NCI-H2029 treated with DMSO at 0.1 percent for 48 hours (cell line): ENCODE data around the gene ALPG.
"Not testable (repeated sequence)": the region's sequence is repeated elsewhere in the genome, so short reads cannot be mapped to it uniquely, and the experiment has no call there.

Source experiments
- DNase-seq: peaks from one replicate; lab custom pipeline; 2025; lab: John Stamatoyannopoulos, UW

The ALPG gene

GRCh38 chr2:232377319-232377718 lies 29.3 kb upstream of the ALPG start:
- no peak for DNase-seq

- no peak for DNase-seq
Observed at GRCh38 chr2:232377841-232378734, 28.6 kb upstream of the ALPG start.

- not testable (repeated sequence) for DNase-seq
Observed at GRCh38 chr2:232378735-232379151, 27.9 kb upstream of the ALPG start, which contains the start of gene ALPP. ALPP (plus strand) TSS chr2:232378751; CDS start chr2:232378803, 52 bp downstream.

- not testable (repeated sequence) for DNase-seq
Observed at GRCh38 chr2:232379610-232380590, 26.7 kb upstream of the ALPG start.

DNA sequence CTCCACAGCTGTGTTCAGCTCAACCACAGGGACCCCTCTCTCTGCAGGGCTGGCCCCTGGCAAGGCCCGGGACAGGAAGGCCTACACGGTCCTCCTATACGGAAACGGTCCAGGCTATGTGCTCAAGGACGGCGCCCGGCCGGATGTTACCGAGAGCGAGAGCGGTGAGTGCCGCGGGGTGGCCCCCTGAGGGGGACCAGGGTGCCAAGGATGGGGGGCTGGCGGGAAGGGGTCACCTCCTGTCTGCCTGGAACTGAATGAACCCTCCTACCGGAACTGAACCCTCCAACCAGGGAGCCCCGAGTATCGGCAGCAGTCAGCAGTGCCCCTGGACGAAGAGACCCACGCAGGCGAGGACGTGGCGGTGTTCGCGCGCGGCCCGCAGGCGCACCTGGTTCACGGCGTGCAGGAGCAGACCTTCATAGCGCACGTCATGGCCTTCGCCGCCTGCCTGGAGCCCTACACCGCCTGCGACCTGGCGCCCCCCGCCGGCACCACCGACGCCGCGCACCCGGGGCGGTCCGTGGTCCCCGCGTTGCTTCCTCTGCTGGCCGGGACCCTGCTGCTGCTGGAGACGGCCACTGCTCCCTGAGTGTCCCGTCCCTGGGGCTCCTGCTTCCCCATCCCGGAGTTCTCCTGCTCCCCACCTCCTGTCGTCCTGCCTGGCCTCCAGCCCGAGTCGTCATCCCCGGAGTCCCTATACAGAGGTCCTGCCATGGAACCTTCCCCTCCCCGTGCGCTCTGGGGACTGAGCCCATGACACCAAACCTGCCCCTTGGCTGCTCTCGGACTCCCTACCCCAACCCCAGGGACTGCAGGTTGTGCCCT lies 25.2 kb upstream of the ALPG start:
- not testable (repeated sequence) for DNase-seq

- no peak for DNase-seq
Observed at GRCh38 chr2:232382331-232383225, 24.1 kb upstream of the ALPG start.

DNA sequence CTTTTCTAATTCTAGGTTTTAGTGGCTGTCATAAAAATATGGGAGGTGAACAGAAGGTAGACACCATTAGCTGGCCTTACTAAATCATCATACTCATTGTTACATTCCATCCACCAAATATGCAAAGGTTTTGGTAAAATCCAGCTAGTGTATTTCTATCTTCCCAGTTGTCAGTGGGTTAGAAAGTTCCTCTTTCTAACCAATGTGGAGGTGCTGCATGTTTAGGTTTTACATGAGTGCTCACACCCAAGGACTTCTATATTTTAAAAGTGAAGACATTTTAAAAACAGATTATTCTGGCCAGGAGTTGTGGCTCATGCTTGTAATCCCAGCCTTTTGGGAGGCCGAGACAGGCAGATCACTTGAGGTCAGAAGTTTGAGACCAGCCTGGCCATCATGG lies 22.2 kb upstream of the ALPG start:
- no peak for DNase-seq

GRCh38 chr2:232385058-232385457 lies 21.6 kb upstream of the ALPG start:
- DNase-seq: not testable (repeated sequence)

- DNase-seq: no peak
Observed at GRCh38 chr2:232385660-232386489, 20.8 kb upstream of the ALPG start.

DNA sequence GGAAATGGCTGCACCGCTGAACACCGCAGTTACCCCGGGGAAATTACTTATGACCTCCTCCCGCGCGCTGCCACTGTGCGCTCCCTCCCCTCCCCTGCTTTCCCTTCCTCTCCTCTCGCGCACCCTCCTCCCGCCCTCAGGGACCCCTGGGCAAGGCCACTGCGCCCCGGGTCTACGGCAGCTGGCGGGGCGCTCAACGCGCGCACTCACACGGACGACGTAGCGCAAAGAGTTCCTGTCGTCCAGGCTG lies 20.2 kb upstream of the ALPG start:
- no peak for DNase-seq

DNA sequence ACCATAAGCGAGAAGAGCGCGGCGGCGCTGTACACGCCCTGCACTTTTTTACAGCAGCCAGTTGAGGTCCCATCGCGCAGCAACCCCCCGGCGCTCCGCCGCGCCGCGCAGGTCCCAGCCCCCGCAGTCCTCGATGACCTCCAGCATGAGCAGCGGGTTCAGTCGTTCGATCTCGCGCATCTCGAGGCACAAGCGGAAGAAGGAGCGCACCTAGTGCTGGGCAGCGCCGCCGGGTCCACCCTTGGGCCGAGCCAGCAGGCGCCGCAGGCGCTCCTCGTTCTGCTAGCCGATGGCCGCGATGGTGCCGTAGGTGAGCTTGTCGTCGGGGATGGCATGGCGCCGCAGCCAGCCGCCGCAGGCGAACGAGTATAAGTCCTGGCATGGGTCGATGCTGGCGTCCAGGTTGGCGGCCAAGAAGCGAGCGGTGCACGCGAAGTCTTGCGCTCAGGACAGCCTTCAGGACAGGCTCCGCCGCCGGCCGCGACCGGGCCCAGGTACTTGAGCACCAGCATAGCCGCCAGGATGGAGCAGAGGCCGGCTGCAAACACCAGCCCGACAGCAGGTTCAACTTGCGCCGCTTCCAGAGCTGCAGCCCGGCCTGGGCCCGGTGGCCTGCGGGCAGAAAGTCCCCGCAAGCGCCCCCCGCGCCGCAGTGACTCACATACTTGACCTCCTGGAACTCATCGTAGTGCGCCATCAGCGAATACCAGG lies 19.7 kb upstream of the ALPG start:
- DNase-seq: no peak

- DNase-seq: no peak
Observed at GRCh38 chr2:232387451-232388171, 19.0 kb upstream of the ALPG start.

DNA sequence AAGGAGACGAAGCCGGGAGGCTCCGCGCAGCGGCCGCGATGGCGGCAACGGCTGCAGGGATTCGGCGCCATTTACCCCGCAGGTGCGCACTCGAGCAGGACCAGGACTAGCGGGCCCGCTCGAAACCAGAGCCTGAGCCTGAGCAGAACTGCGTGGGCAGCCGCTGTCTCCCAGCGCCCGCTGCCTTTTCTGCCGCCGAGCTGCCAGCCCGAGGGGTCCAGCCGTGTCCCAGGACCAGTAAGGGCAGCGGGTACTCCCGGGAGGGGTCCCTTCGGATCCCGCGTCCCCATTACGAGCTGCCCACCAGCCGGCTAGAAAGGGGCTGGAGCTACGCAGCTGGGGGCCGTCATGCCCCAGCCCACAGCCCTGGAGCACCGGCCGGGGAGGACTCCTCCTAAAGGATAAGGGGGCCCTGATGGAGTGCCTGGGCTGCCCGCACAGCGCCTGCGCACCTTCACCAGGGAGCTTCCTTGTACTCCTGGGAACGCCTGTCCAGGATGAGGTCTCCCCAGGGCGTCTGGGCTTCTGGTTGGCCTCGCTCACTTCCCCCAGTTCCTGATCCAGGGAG lies 18.2 kb upstream of the ALPG start:
- no peak for DNase-seq

DNA sequence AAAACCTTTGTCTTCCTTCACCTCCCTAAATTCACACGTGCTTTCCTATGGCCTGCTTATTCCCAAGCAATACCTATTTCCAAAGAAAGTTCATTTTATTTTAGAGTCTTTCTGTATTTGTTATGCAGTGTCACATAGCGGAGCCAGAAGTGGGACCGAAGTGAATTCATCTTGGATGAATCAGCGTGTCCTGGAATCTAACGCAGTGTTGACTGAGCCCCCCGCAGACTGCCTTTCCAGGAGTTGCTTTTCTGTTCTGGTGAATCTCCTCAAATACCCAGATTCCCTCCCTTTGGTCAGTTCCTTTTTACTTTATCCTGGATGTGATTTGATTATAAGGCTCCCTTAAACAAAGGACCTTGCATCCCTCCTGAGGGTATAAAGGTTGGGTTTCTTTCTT lies 17.3 kb upstream of the ALPG start:
- no peak for DNase-seq

GRCh38 chr2:232390661-232391060 lies 16.0 kb upstream of the ALPG start:
- DNase-seq: no peak

DNA sequence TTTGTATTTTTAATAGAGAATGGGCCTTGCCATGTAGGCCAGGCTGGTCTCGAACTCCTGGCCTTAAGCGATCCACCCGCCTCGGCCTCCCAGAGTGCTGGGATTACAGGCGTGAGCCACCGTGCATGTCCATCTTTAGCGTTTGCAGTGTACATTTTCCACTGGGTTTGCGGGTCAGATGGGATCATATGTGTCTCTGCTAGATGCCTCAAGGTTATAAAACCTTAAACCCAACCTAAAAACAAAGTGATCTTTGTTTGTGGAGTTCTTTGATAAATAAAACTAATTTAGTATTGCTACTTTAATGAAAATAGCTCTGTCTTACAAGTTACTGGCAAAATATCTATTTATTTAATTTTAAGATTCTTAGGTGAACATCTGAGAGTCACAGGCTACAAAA lies 13.1 kb upstream of the ALPG start:
- DNase-seq: no peak

GRCh38 chr2:232394431-232394830 lies 12.2 kb upstream of the ALPG start:
- DNase-seq: not testable (repeated sequence)

DNA sequence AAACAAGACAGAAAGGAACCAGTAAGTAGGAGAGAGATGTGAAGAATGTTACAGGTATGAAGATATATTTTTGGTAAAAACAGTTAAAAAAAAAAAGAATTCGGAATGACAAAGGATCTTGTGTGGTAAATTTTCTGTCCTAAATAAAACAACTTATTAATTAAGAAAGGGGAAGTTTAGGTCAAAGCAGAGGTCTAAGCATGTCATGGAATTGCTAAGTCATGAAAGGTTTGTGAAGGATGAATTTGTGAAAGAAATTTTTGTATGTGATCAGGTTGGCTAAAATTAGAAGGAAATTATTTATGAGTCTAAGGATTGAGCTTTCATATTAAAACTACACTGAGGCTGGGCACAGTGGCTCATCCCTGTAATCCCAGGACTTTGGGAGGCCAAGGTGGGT lies 11.1 kb upstream of the ALPG start:
- no peak for DNase-seq
